AG09309 (cell line): ENCODE results near the gene FLOT2.
"Not testable (repeated sequence)": the region's sequence is repeated elsewhere in the genome, so short reads cannot be mapped to it uniquely, and the experiment has no call there.

Source experiments
- DNase-seq: peaks from one replicate; pipeline ENCODE4 v3.0.0-alpha.2; 2010; ENCODE audit warnings: low read depth
- H3K4me3 ChIP-seq: 2 replicates; pipeline ENCODE4 v1.5.1; 2011; ENCODE audit warnings: mild to moderate bottlenecking, low read depth, low read length, moderate library complexity; ENCODE audit not compliant: control insufficient read depth
- TF ChIP-seq, protein P1 (sequence below): IDR thresholded peaks from 2 replicates; pipeline ENCODE4 v1.5.1; 2011; ENCODE audit warnings: mild to moderate bottlenecking, low read depth, low read length, inconsistent platforms; ENCODE audit not compliant: insufficient read depth, control insufficient read depth; ENCODE audit errors: missing control alignments

FLOT2 gene

DNA sequence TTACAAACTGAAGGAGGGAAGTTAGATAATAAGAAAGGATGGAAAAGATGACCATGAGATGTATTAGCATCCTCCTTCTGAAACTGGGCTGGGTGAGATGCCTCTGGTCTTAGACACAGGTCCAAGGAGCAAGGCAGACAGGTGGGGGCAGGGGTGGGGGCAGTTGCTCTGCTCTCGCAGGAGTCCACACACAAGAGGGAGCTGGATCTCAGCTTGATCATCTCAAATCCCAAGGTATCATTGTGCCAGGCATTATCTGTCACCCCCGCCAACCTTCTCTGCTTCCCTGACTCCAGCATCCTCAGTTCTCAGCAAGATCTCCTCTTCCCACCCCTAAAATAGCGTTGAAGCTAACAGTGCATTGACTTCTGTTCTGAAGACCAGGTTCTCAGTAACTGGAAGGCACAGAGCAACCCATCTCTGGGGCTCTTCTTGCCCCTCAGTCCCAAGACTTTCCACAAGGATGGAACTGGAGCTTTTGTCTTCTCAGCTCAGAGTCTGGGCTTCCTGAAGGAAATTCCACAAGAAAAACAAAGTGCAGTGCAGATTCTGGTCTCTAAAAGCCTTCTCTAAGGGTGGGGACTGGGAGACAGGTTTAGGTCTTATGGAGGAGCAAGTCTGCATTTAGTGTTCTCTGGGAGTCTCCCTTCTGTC, 1.6 kb downstream of the FLOT2 start:
- DNase-seq, result no peak
- no peak overlapping the region for H3K4me3 ChIP-seq
- TF ChIP-seq, protein P1, sequence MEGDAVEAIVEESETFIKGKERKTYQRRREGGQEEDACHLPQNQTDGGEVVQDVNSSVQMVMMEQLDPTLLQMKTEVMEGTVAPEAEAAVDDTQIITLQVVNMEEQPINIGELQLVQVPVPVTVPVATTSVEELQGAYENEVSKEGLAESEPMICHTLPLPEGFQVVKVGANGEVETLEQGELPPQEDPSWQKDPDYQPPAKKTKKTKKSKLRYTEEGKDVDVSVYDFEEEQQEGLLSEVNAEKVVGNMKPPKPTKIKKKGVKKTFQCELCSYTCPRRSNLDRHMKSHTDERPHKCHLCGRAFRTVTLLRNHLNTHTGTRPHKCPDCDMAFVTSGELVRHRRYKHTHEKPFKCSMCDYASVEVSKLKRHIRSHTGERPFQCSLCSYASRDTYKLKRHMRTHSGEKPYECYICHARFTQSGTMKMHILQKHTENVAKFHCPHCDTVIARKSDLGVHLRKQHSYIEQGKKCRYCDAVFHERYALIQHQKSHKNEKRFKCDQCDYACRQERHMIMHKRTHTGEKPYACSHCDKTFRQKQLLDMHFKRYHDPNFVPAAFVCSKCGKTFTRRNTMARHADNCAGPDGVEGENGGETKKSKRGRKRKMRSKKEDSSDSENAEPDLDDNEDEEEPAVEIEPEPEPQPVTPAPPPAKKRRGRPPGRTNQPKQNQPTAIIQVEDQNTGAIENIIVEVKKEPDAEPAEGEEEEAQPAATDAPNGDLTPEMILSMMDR, result no peak

DNA sequence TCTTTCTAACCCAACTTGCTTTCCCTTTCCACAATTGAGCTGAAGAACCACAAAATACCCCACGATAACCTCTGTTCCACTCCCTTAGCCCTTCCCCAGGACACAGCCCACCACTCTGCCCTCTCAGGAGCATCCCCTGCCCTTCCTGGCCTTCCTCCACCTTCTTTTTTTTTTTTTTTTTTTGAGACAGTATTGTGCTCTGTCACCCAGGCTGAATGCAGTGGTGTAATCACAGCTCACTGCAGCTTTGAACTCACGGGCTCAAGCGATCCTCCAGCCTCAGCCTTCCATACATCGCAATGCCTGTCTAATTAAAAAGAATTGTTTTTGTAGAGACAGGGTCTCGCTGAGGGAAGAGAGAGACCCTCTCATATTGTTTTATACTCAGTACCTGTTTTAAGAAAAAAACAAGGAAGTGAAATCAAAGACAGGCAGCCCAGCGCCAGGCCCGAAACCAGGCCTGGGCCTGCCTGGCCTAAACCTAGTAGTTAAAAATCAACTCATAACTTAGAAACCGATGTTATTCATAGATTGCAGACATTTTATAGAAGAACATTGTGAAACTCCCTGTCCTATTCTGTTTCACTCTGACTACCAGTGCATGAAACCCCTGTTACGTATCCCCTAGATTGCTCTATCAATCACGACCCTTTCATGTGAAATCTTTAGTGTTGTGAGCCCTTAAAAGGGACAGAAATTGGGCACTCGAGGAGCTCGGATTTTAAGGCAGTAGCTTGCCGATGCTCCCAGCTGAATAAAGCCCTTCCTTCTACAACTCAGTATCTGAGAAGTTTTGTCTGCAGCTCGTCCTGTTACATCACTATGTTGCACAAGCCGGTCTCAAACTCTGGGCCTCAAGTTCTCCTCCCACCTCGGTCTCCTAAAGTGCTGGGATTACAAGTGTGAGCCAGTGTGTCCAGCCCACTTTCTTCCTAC, 4.0 kb downstream of the FLOT2 start:
- not testable (repeated sequence) for H3K4me3 ChIP-seq, DNase-seq

DNA sequence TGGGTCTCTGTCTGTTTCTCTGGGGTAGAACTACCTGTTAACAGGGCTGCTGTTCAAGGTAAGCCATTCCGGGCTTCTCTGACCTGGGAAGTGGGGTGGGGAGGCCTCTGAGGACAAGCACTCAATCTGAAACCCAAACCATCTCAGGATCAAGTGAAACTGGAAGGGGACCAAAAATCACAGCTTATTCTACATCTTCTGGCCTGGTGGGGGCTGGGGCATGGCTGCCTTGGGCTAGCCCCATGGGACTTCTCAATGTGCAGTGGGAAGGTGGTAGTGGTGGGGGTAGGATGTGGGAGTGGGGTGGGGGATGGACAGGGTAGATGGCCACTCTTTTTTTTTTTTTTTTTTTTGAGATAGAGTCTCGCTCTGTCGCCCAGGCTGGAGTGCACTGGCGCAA, 5.5 kb downstream of the FLOT2 start:
- DNase-seq, result no peak
- TF ChIP-seq, protein P1, result no peak

DNA sequence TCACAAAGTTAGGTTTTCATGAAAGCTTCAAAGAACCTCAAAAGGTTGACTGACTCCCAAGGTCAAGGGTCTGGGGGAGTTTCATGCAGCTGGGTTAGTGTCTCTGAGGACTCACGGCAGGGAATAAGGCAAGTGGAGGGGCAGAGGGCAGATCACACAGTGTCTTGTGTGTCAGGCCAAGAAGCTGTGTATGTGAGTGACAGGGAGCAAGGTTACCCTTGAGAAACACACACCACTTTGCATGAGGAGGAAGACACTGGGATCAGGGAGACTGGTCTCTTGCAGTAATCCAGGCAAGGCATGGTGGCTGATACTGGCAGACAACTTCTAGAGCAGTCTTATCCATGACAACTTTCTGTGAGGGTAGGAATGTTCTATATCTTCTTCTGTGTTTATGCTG, 6.3 kb downstream of the FLOT2 start:
- no peak overlapping the region for H3K4me3 ChIP-seq
- no peak for DNase-seq
- TF ChIP-seq, protein P1, result no peak

More for the DNA sequence above, 5.5 kb downstream of the FLOT2 start:
- H3K4me3 ChIP-seq, result no peak overlapping the region

DNA sequence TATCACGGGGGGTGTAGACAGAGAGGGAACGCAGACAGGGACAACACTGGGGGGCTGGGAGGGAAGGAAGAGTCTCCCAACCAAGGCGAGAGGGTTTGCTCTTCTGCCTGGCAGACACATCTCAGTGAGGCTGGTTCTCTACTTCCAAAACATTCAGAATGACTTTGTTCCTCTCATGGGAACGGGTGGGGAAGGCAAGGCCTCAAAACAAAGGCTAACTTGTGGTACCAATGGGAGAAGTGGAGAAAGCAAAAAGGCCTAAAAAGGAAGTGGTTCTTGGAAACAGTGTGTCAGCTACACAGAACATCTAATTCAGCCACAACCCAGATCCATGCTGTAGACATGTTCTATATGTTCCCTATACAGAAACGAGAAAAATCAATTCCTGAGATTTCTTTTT, 7.5 kb downstream of the FLOT2 start:
- TF ChIP-seq, protein P1, result no peak
- no peak for DNase-seq

DNA sequence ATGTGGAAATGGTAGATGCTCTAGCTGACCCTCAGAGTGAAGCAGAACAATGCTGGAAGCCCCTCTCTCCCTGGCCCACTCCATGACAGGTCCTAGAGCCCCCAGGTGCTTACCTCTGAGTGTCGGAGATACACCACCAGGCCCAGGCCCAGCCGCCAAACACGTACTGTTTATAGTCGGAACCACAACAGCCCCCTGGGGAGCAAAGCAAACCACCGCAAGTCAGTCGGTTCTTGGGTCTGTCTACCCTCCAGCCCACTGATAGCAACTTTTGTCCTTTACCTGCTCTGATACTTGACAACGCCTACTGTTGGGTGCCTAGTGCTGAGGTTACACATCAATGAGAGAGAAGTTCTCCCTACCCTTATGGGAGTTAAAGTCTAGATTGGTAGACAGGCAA, 8.7 kb downstream of the FLOT2 start:
- no peak overlapping the region for H3K4me3 ChIP-seq
- TF ChIP-seq, protein P1, result no peak
- DNase-seq, result no peak

More for the DNA sequence above, 7.5 kb downstream of the FLOT2 start:
- H3K4me3 ChIP-seq, result no peak overlapping the region

DNA sequence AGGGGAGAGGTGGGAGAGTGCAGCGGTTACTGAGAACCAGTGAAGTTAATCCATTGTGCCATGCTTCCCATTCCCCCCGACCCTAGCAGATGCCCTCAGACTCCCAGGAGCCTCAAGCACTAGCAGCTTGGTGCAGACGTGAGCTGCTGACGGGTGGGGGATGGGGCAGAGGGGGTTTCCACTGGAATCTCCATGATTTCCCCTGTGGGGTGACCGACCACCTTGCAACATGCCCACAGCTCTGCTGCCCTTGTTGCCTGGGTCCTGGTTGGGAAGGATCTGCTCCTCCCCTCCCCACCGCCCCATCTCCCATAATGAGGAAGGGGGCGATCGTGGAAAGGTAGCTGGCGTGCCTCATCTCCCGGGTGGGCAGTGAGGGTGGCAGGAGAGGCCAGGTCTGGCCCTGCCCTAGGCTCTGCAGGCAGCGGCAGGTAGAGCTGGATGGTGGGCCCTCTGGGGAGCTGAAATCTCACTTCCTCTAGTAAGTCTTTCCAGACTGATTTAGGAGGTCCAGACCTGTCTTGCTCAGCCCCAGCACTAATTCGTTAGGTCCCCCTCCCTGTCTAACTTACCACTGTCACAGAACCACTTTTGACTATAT, 9.6 kb downstream of the FLOT2 start:
- TF ChIP-seq, protein P1, result no peak
- no peak for DNase-seq
- no peak overlapping the region for H3K4me3 ChIP-seq
